RPMI7951 (cell line): ENCODE data around the gene FRMD1. TPM values are rescaled to one million over a fixed set of nuclear protein-coding genes. Genes with fewer than 3 reads are reported as not detected.

Experiments used
- DNase-seq: peaks from one replicate; pipeline ENCODE4 v3.0.0-alpha.2; 2012; ENCODE audit warnings: low read depth
- total RNA-seq: library from RNA; depleted of rRNA; stranded (reverse); fragments of >200 nt; shearing (Covaris generic); gene quantifications from 2 replicates; pipeline ENCODE4 v1.2.3, GENCODE V29; 2014

The FRMD1 gene
- total RNA-seq, 1 experiment from 2014 or later: not detected

GRCh38 chr6:168043193-168043847, 35.7 kb downstream of the FRMD1 start:
- DNase-seq: no peak

- no peak for DNase-seq
These were observed 36.4 kb downstream of the FRMD1 start for GRCh38 chr6:168042426-168043192.

- DNase-seq: no peak
These were observed 37.1 kb downstream of the FRMD1 start for GRCh38 chr6:168041928-168042327.

- no peak for DNase-seq
These were observed 38.0 kb downstream of the FRMD1 start for GRCh38 chr6:168040856-168041496.

- DNase-seq: no peak
These were observed 39.2 kb downstream of the FRMD1 start for GRCh38 chr6:168039849-168040248.

GRCh38 chr6:168039301-168039700, 39.7 kb downstream of the FRMD1 start:
- no peak for DNase-seq

GRCh38 chr6:168038576-168039140, 40.4 kb downstream of the FRMD1 start:
- no peak for DNase-seq

GRCh38 chr6:168037856-168038255, 41.2 kb downstream of the FRMD1 start:
- DNase-seq: no peak

- peak; percentile 58 for DNase-seq
These were observed 41.8 kb downstream of the FRMD1 start for GRCh38 chr6:168037242-168037641.

GRCh38 chr6:168035661-168036545, 43.1 kb downstream of the FRMD1 start:
- DNase-seq: peak; percentile 88

GRCh38 chr6:168035098-168035660, 43.8 kb downstream of the FRMD1 start:
- DNase-seq: peak; percentile 84

GRCh38 chr6:168034537-168034936, 44.5 kb downstream of the FRMD1 start:
- DNase-seq: no peak

GRCh38 chr6:168033791-168034190, 45.2 kb downstream of the FRMD1 start:
- DNase-seq: no peak

- peak; percentile 95 for DNase-seq
These were observed 46.8 kb downstream of the FRMD1 start for GRCh38 chr6:168032005-168032760.

GRCh38 chr6:168031411-168031971, 47.5 kb downstream of the FRMD1 start:
- DNase-seq: peak; percentile 92

- no peak for DNase-seq
These were observed 48.1 kb downstream of the FRMD1 start for GRCh38 chr6:168030908-168031307.

- DNase-seq: no peak
These were observed 48.7 kb downstream of the FRMD1 start for GRCh38 chr6:168030218-168030746.

GRCh38 chr6:168029459-168030217, 49.4 kb downstream of the FRMD1 start:
- no peak for DNase-seq

GRCh38 chr6:168028181-168028580, 50.8 kb downstream of the FRMD1 start:
- no peak for DNase-seq
